H9 (cell line): ENCODE measurements around the gene PHKG2. TPM values are rescaled to one million over a fixed set of nuclear protein-coding genes. Genes with fewer than 3 reads are reported as not detected.

Source experiments
- DNase-seq: peaks from one replicate; pipeline ENCODE4 v3.0.0-alpha.2; 2017
- H2AFZ ChIP-seq: one replicate; pipeline ENCODE4 v1.6.1; 2013; ENCODE audit warnings: mild to moderate bottlenecking, low read length, control low read depth, moderate library complexity
- H2AK5ac ChIP-seq: 2 replicates; pipeline ENCODE4 v1.6.1; 2013; ENCODE audit warnings: low read length, control low read depth, mixed read lengths; ENCODE audit not compliant: insufficient read length
- H2BK120ac ChIP-seq: one replicate; pipeline ENCODE4 v1.6.1; 2013; ENCODE audit warnings: low read depth, mild to moderate bottlenecking, low read length, control low read depth, inconsistent platforms; ENCODE audit not compliant: poor library complexity, severe bottlenecking
- H2BK12ac ChIP-seq: 2 replicates; pipeline ENCODE4 v1.6.1; 2013; ENCODE audit warnings: low read length, control low read depth, mixed read lengths, low read depth; ENCODE audit not compliant: insufficient read length
- H2BK15ac ChIP-seq: 2 replicates; pipeline ENCODE4 v1.6.1; 2013; ENCODE audit warnings: low read depth, low read length, control low read depth
- H2BK20ac ChIP-seq: one replicate; pipeline ENCODE4 v1.6.1; 2013; ENCODE audit warnings: low read depth, mild to moderate bottlenecking, low read length, control low read depth, inconsistent platforms; ENCODE audit not compliant: poor library complexity, severe bottlenecking
- H2BK5ac ChIP-seq: 2 replicates; pipeline ENCODE4 v1.6.1; 2013; ENCODE audit warnings: low read length, control low read depth, mixed read lengths; ENCODE audit not compliant: insufficient read length
- H3K14ac ChIP-seq: 2 replicates; pipeline ENCODE4 v1.6.1; 2013; ENCODE audit warnings: low read length, control low read depth; ENCODE audit not compliant: insufficient read depth
- H3K18ac ChIP-seq: 2 replicates; pipeline ENCODE4 v1.6.1; 2013; ENCODE audit warnings: low read depth, mild to moderate bottlenecking, mixed read lengths, low read length, control low read depth; ENCODE audit not compliant: insufficient read length
- H3K23ac ChIP-seq: 2 replicates; pipeline ENCODE4 v1.6.1; 2013; ENCODE audit warnings: low read length, control low read depth, mixed read lengths, low read depth; ENCODE audit not compliant: insufficient read length
- H3K23me2 ChIP-seq: 2 replicates; pipeline ENCODE4 v1.6.1; 2013; ENCODE audit warnings: low read depth, mild to moderate bottlenecking, mixed read lengths, low read length, control low read depth; ENCODE audit not compliant: insufficient read length, poor library complexity, severe bottlenecking
- H3K27ac ChIP-seq: 2 replicates; pipeline ENCODE4 v1.5.1; 2013; ENCODE audit warnings: low read length, control low read depth, mixed read lengths, low read depth; ENCODE audit not compliant: insufficient read length
- H3K27me3 ChIP-seq: 2 replicates; pipeline ENCODE4 v1.6.1; 2013; ENCODE audit warnings: low read length, control low read depth, inconsistent platforms; ENCODE audit not compliant: insufficient read depth
- H3K4ac ChIP-seq: 2 replicates; pipeline ENCODE4 v1.6.1; 2013; ENCODE audit warnings: low read depth, mild to moderate bottlenecking, control low read depth, inconsistent platforms, low read length, moderate library complexity
- H3K4me1 ChIP-seq: 2 replicates; pipeline ENCODE4 v1.6.1; 2013; ENCODE audit warnings: low read length, control low read depth, inconsistent platforms; ENCODE audit not compliant: insufficient read depth
- H3K4me2 ChIP-seq: 2 replicates; pipeline ENCODE4 v1.6.1; 2013; ENCODE audit warnings: low read length, control low read depth, mixed read lengths; ENCODE audit not compliant: insufficient read length, insufficient read depth
- H3K56ac ChIP-seq: 2 replicates; pipeline ENCODE4 v1.6.1; 2013; ENCODE audit warnings: low read depth, mild to moderate bottlenecking, mixed read lengths, low read length, control low read depth; ENCODE audit not compliant: insufficient read length
- H3K79me1 ChIP-seq: 2 replicates; pipeline ENCODE4 v1.6.1; 2013; ENCODE audit warnings: low read depth, mild to moderate bottlenecking, moderate library complexity, low read length, control low read depth, inconsistent platforms; ENCODE audit not compliant: insufficient read depth, poor library complexity, severe bottlenecking
- H3K79me2 ChIP-seq: 2 replicates; pipeline ENCODE4 v1.6.1; 2013; ENCODE audit warnings: low read length, control low read depth, inconsistent platforms; ENCODE audit not compliant: insufficient read depth
- H3K9ac ChIP-seq: 2 replicates; pipeline ENCODE4 v1.6.1; 2013; ENCODE audit warnings: low read length, control low read depth, mixed read lengths; ENCODE audit not compliant: insufficient read length; ENCODE audit errors: extremely low read depth
- H3K9me3 ChIP-seq: one replicate; pipeline ENCODE4 v1.6.1; 2013; ENCODE audit warnings: low read depth, low read length, inconsistent platforms; ENCODE audit not compliant: control insufficient read depth
- H3T11ph ChIP-seq: one replicate; pipeline ENCODE4 v1.6.1; 2013; ENCODE audit warnings: mild to moderate bottlenecking, low read length, control low read depth, inconsistent platforms
- H4K20me1 ChIP-seq: one replicate; pipeline ENCODE4 v1.6.1; 2013; ENCODE audit not compliant: control insufficient read depth, insufficient read length, insufficient read depth
- H4K5ac ChIP-seq: 2 replicates; pipeline ENCODE4 v1.6.1; 2013; ENCODE audit warnings: low read depth, mild to moderate bottlenecking, mixed read lengths, low read length, control low read depth; ENCODE audit not compliant: insufficient read length
- H4K8ac ChIP-seq: replicated peaks from 2 replicates; pipeline ENCODE4 v1.6.1; 2013; ENCODE audit warnings: low read length, control low read depth, mixed read lengths, low read depth; ENCODE audit not compliant: insufficient read length
- H4K91ac ChIP-seq: 2 replicates; pipeline ENCODE4 v1.6.1; 2013; ENCODE audit warnings: low read depth, mild to moderate bottlenecking, moderate library complexity, mixed read lengths, low read length, control low read depth; ENCODE audit not compliant: insufficient read length
- H3K27ac Mint-ChIP-seq, 3 experiments: 2 replicates in 2 of 3; 3 replicates in 1 of 3; pipeline ENCODE4 v1.8.0; 2020 to 2021; ENCODE audit warnings: mixed read lengths in 3 of 3, mild to moderate bottlenecking in 1 of 3, moderate library complexity in 1 of 3
- H3K27me3 Mint-ChIP-seq: 2 replicates; pipeline ENCODE4 v1.8.0; 2021; ENCODE audit warnings: low read depth, mild to moderate bottlenecking, moderate library complexity, mixed read lengths
- H3K36me3 Mint-ChIP-seq, 3 experiments: 2 replicates in 2 of 3; 3 replicates in 1 of 3; pipeline ENCODE4 v1.8.0; 2020 to 2021; ENCODE audit warnings: low read depth in 3 of 3, mixed read lengths in 3 of 3; ENCODE audit not compliant: insufficient read depth in 1 of 3
- H3K4me1 Mint-ChIP-seq, 2 experiments: 2 replicates each; pipeline ENCODE4 v1.8.0; 2020; ENCODE audit warnings: mixed read lengths in 2 of 2
- H3K4me3 Mint-ChIP-seq, 2 experiments: 2 replicates in 1 of 2; 3 replicates in 1 of 2; pipeline ENCODE4 v1.8.0; 2020 to 2021; ENCODE audit warnings: mild to moderate bottlenecking in 2 of 2, mixed read lengths in 2 of 2, moderate library complexity in 1 of 2
- H3K9me3 Mint-ChIP-seq, 2 experiments: 2 replicates in 1 of 2; 3 replicates in 1 of 2; pipeline ENCODE4 v1.8.0; 2020; ENCODE audit warnings: mild to moderate bottlenecking in 2 of 2, mixed read lengths in 2 of 2, moderate library complexity in 1 of 2
- CTCF ChIP-seq: fragments of 200-600 bp; sonication (generic); conservative IDR thresholded peaks from 3 replicates; pipeline ENCODE4 v1.8.0; 2021; ENCODE audit warnings: antibody characterized with exemption, mild to moderate bottlenecking
- WGBS: extraction: QIAGEN DNeasy Blood & Tissue Kit; methylation state at CpG from one replicate; pipeline ENCODE4 v1.1.7; 2013; ENCODE audit warnings: missing lambda C conversion rate, low lambda C conversion rate, mixed read lengths; ENCODE audit not compliant: insufficient read length; ENCODE audit errors: extremely low coverage; 5-methylcytosine and 5-hydroxymethylcytosine counted together
- total RNA-seq: library from RNA; stranded (reverse); gene quantifications from 2 replicates; pipeline ENCODE4 v1.2.1, GENCODE V29; 2021

The PHKG2 gene
- total RNA-seq, 1 experiment from 2014 or later = 46.6 TPM

GRCh38 chr16:30737794-30738648 lies 10.2 kb upstream of the PHKG2 start:
- no peak overlapping the region for H3K56ac ChIP-seq
- no peak for DNase-seq
- no peaks in the 10 kb centered on the region for H4K20me1 ChIP-seq
- Mint-ChIP-seq H3K27me3 (no peaks in the 10 kb centered on the region), H3K4me3 (no peak overlapping the region; a peak in 1 of 5 replicates), H3K4me1 (peaks cover 10 to 17% of the 10 kb centered on the region in 2 experiments), H3K27ac (0 out of 7 replicates have a peak overlapping the region, but pooled peaks of 1 of the 3 experiments have one; percentile 44), H3K9me3 (no peaks in the 10 kb centered on the region), H3K36me3 (peaks cover 37 to 75% (median 61%) of the 10 kb centered on the region in 3 experiments)
- no peak overlapping the region for H3K9ac ChIP-seq
- H3K27me3 ChIP-seq = no peaks in the 10 kb centered on the region
- no peak overlapping the region for H2AK5ac ChIP-seq
- H3K4me2 ChIP-seq = no peak overlapping the region
- no peak overlapping the region for H3K4ac ChIP-seq
- TF ChIP-seq CTCF = no peak
- no peak overlapping the region for H4K5ac ChIP-seq
- H2BK120ac ChIP-seq = no peak overlapping the region
- H2BK5ac ChIP-seq = no peak overlapping the region
- no peak overlapping the region for H4K8ac ChIP-seq
- no peak overlapping the region for H4K91ac ChIP-seq
- no CpG with 5 or more reads among the region's 25 CpGs for WGBS
- no peak overlapping the region for H3K18ac ChIP-seq
- no peak overlapping the region for H2BK15ac ChIP-seq
- no peak overlapping the region for H3T11ph ChIP-seq
- no peaks in the 10 kb centered on the region for H3K79me2 ChIP-seq
- no peaks in the 10 kb centered on the region for H3K4me1 ChIP-seq
- no peaks in the 10 kb centered on the region for H3K23me2 ChIP-seq
- no peak overlapping the region for H2AFZ ChIP-seq
- no peak overlapping the region for H3K14ac ChIP-seq
- H3K27ac ChIP-seq = no peak overlapping the region
- no peaks in the 10 kb centered on the region for H3K9me3 ChIP-seq
- H2BK20ac ChIP-seq = no peak overlapping the region
- H3K79me1 ChIP-seq = no peaks in the 10 kb centered on the region
- no peak overlapping the region for H3K23ac ChIP-seq
- no peak overlapping the region for H2BK12ac ChIP-seq
